Measurements from ENCODE around the gene VN1R5. TPM values are rescaled to one million over a fixed set of nuclear protein-coding genes. Genes with fewer than 3 reads are reported as not detected.
A peak's percentile ranks its signal among the peaks of the same experiment; 100 is the strongest.

The VN1R5 gene
- total and polyA plus RNA-seq, 2 of the 13 experiments (the other 11 are each of a cell fraction or from before 2014, with no cell fraction given): not detected

DNA sequence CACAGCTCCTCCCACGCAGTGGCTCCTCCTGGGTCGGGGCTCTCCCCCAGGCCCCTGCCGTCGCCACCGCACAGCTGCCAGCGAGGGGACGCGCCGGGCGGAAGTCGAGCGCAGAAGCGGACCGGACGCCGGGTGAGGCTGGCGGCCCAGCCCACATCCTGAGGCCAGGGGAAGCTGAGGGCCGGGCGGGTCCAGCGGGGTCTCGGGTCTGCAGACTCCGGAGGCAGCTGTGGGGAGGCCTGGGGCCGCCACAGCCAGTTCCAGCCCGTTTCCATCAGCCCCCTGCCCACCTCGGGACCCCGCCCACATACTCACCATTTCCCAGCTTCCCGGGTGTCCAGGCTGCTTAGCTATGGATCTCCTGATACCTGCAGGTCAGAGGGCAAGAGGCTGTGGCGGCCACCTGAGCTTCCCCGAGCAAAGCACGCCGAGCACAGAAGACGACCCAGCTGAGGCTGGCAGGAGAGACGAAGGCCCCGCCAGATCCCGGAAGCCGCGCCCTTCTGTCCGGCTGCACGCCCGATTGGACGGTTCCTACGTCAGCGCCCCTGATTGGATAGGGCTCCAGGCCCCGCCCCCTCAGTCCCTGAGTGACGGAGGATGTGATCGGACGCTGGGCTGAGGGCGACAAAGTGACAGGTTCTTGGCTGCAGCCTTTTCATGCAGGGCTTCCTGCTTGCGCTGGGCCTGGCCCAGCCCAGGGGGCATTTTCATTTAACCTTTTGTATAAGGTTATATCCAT, 45.3 kb upstream of the VN1R5 start (continued):
- no peak for TF ChIP-seq STAG1 (CRISPR knock-in tag; IDR thresholded peaks at IDR 0.05)
- 0 out of 2 replicates have a peak, but pooled peaks have one; percentile 77 for TF ChIP-seq CAMTA2 (CRISPR knock-in tag; IDR thresholded peaks at IDR 0.05; ENCODE audit: borderline replicate concordance)
- TF ChIP-seq HDAC2 (CRISPR knock-in tag; IDR thresholded peaks at IDR 0.05): peak; percentile 55; the same call in 1 of the 2 replicates
- TF ChIP-seq DPF2 (CRISPR knock-in tag; IDR thresholded peaks at IDR 0.05; ENCODE audit: borderline replicate concordance, low read depth): no peak
- no peak for TF ChIP-seq ZNF839 (CRISPR knock-in tag; IDR thresholded peaks at IDR 0.05; ENCODE audit: borderline replicate concordance)
- no peak for TF ChIP-seq ZNF24 (IDR thresholded peaks at IDR 0.05)
- TF ChIP-seq JUNB (CRISPR knock-in tag; IDR thresholded peaks at IDR 0.05; ENCODE audit: borderline replicate concordance): no peak
- TF ChIP-seq, protein P1, sequence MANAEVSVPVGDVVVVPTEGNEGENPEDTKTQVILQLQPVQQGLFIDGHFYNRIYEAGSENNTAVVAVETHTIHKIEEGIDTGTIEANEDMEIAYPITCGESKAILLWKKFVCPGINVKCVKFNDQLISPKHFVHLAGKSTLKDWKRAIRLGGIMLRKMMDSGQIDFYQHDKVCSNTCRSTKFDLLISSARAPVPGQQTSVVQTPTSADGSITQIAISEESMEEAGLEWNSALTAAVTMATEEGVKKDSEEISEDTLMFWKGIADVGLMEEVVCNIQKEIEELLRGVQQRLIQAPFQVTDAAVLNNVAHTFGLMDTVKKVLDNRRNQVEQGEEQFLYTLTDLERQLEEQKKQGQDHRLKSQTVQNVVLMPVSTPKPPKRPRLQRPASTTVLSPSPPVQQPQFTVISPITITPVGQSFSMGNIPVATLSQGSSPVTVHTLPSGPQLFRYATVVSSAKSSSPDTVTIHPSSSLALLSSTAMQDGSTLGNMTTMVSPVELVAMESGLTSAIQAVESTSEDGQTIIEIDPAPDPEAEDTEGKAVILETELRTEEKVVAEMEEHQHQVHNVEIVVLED (CRISPR knock-in tag; IDR thresholded peaks at IDR 0.05; ENCODE audit: borderline replicate concordance): peak; percentile 61; the same call in 1 of the 2 replicates
- TF ChIP-seq, protein P2, sequence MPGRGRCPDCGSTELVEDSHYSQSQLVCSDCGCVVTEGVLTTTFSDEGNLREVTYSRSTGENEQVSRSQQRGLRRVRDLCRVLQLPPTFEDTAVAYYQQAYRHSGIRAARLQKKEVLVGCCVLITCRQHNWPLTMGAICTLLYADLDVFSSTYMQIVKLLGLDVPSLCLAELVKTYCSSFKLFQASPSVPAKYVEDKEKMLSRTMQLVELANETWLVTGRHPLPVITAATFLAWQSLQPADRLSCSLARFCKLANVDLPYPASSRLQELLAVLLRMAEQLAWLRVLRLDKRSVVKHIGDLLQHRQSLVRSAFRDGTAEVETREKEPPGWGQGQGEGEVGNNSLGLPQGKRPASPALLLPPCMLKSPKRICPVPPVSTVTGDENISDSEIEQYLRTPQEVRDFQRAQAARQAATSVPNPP (CRISPR knock-in tag; IDR thresholded peaks at IDR 0.05): no peak
- TF ChIP-seq SP4 (CRISPR knock-in tag; IDR thresholded peaks at IDR 0.05): peak; percentile 86
- TF ChIP-seq SPEN (CRISPR knock-in tag; IDR thresholded peaks at IDR 0.05; ENCODE audit: low read depth): peak; percentile 40; the same call in 1 of the 2 replicates
- TF ChIP-seq, protein P3, sequence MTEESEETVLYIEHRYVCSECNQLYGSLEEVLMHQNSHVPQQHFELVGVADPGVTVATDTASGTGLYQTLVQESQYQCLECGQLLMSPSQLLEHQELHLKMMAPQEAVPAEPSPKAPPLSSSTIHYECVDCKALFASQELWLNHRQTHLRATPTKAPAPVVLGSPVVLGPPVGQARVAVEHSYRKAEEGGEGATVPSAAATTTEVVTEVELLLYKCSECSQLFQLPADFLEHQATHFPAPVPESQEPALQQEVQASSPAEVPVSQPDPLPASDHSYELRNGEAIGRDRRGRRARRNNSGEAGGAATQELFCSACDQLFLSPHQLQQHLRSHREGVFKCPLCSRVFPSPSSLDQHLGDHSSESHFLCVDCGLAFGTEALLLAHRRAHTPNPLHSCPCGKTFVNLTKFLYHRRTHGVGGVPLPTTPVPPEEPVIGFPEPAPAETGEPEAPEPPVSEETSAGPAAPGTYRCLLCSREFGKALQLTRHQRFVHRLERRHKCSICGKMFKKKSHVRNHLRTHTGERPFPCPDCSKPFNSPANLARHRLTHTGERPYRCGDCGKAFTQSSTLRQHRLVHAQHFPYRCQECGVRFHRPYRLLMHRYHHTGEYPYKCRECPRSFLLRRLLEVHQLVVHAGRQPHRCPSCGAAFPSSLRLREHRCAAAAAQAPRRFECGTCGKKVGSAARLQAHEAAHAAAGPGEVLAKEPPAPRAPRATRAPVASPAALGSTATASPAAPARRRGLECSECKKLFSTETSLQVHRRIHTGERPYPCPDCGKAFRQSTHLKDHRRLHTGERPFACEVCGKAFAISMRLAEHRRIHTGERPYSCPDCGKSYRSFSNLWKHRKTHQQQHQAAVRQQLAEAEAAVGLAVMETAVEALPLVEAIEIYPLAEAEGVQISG (CRISPR knock-in tag; IDR thresholded peaks at IDR 0.05): peak; percentile 48; the same call in 1 of the 2 replicates
- peak; percentile 75 for TF ChIP-seq ZC3H13 (CRISPR knock-in tag; IDR thresholded peaks at IDR 0.05)
- TF ChIP-seq, protein P4, sequence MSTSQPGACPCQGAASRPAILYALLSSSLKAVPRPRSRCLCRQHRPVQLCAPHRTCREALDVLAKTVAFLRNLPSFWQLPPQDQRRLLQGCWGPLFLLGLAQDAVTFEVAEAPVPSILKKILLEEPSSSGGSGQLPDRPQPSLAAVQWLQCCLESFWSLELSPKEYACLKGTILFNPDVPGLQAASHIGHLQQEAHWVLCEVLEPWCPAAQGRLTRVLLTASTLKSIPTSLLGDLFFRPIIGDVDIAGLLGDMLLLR (CRISPR knock-in tag; IDR thresholded peaks at IDR 0.05): no peak
- TF ChIP-seq, protein P5, sequence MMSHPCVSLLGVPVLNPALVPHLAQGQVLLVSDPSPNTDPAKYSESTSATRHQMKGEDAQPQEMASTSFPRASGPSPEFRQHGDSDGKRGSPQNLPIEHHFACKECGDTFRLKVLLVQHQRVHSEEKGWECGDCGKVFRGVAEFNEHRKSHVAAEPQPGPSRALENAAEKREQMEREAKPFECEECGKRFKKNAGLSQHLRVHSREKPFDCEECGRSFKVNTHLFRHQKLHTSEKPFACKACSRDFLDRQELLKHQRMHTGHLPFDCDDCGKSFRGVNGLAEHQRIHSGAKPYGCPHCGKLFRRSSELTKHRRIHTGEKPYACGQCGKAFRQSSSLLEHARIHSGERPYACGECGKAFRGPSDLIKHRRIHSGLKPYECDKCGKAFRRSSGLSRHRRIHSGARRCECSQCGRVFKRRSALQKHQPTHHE (CRISPR knock-in tag; IDR thresholded peaks at IDR 0.05; ENCODE audit: borderline replicate concordance): no peak
- no peak for TF ChIP-seq ZNF660 (CRISPR knock-in tag; IDR thresholded peaks at IDR 0.05; ENCODE audit: borderline replicate concordance, low read depth)
- peak; percentile 33; the same call in 1 of the 2 replicates for TF ChIP-seq NR2F2 (IDR thresholded peaks at IDR 0.05; ENCODE audit: borderline replicate concordance, low read depth)
- TF ChIP-seq ZNF367 (CRISPR knock-in tag; IDR thresholded peaks at IDR 0.05; ENCODE audit: borderline replicate concordance): no peak
- no peak for TF ChIP-seq SOX6 (IDR thresholded peaks at IDR 0.05)
- peak; percentile 36; the same call in 1 of the 2 replicates for TF ChIP-seq SOX6 (CRISPR knock-in tag; IDR thresholded peaks at IDR 0.05)
- no peak for TF ChIP-seq ZNF850 (CRISPR knock-in tag; conservative IDR thresholded peaks at IDR 0.05)
- TF ChIP-seq PTBP1 (IDR thresholded peaks at IDR 0.05; ENCODE audit: low read depth, low read length, poor library complexity, severe bottlenecking): no peak
